DMS79 treated with DMSO at 0.1 percent for 48 hours (cell line): ENCODE results near the gene MIER2.
A peak's percentile ranks its signal among the peaks of the same experiment; 100 is the strongest.
"Not testable (repeated sequence)": the region's sequence is repeated elsewhere in the genome, so short reads cannot be mapped to it uniquely, and the experiment has no call there.

Experiments
- DNase-seq: peaks from one replicate; lab custom pipeline; 2025; lab: John Stamatoyannopoulos, UW

The MIER2 gene, protein sequence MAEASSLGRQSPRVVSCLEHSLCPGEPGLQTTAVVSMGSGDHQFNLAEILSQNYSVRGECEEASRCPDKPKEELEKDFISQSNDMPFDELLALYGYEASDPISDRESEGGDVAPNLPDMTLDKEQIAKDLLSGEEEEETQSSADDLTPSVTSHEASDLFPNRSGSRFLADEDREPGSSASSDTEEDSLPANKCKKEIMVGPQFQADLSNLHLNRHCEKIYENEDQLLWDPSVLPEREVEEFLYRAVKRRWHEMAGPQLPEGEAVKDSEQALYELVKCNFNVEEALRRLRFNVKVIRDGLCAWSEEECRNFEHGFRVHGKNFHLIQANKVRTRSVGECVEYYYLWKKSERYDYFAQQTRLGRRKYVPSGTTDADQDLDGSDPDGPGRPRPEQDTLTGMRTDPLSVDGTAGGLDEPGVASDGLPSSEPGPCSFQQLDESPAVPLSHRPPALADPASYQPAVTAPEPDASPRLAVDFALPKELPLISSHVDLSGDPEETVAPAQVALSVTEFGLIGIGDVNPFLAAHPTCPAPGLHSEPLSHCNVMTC

GRCh38 chr19:344625-345319 lies at the start of gene MIER2:
TSS of gene MIER2 (minus strand) at chr19:344796. CDS start at chr19:344782, 14 bp downstream.
- DNase-seq: peak; percentile 56

- not testable (repeated sequence) for DNase-seq
Measured at GRCh38 chr19:393560-393959, 49.0 kb upstream of the MIER2 start.

DNA sequence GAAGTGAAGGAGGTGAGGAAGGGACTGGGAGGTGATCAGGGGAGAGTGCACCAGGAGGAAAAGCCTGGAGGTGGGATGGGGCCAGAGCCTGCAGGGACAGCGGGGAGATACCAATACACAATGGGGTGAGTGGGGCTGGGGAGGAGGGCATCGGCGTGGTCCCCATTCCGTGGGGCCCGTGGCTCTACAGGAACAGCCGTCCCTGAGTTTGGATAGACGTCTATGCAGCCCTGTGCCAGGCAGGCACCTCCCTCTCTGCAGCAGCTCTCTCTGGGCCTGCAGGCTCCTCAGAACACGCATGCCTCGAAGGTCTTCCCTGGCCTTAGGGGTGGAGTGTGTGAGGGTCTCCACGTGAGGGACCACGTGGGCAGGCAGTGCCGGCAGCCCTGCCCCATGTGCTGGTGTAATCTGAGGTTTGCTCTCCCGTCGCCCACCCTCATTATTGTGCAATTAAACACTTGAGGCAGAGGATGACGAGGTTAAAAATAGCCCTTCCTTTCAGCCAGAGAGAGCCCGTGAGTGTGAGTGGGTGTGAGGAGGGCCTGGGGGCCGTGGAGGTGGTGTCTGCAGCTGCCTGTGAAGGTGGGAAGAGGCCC lies 47.9 kb upstream of the MIER2 start:
- DNase-seq: no peak

- DNase-seq: no peak
Measured at GRCh38 chr19:391726-392374, 47.3 kb upstream of the MIER2 start.

DNA sequence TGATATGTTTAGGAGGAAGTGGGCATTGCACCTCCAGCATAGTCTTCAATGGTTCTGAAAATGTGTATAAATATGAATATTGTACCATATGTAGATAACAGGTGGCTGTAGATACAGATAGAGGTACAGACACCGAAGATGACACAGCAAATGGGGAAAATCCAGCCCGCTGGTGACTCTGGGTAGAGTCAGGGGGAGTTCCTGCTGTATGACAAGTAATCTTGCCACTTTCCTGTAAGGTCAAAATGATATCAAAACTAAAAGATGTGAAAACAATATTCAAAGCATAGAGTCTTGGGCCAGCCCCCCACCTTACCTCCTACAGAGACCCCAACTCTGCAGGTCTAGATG lies 46.6 kb upstream of the MIER2 start:
- no peak for DNase-seq

- DNase-seq: no peak
Measured at GRCh38 chr19:390386-391206, 46.0 kb upstream of the MIER2 start.

DNA sequence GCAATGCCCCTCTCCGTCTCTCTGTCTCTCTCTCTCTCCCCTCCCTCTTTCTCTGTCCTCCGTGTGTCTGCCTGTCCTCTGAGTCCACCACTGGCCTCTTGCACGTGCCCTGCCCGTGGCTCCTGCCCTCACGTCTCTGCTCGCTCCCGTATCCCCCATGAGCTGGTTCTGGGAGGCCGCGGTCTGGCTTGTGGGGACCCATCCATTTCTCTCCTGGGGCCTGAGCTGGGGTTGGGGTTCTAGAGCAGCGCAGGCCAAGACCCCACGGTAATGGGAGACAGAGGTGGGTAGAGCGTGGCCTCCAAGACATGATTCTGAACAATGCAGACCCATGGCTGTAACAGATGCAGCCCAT lies 45.3 kb upstream of the MIER2 start:
- DNase-seq: no peak

DNA sequence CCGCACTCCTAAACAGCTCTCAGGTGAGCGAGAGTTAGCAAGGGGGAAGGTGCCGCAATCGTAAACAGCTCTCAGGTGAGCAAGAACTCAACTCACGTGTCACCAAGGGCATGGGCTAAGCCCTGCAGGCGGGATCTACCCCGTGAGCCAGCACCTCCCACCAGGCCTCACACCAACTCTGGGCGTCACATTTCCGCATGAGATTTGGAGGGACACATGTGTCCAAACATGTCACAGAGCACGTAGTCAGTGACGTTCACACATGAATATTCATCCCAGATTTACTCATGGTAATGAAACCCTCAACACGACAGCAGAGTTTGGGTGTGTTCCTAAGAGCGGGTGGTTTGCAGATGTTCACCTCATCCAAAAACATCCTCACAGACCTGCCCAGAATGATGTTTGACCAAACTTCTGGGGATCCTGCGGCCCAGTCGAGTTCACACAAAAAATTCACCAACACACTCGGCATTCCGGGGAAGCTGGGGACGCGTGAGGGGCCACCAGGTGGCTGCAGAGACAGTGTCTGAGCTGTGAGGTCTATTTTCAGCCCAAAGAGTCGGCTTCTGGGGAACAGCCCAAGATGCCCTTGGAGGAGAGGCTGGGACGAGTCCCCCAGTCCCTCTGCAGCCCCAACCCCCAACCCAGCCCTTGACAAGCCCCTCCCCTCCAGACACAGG lies 44.8 kb upstream of the MIER2 start:
- peak; percentile 61 for DNase-seq

DNA sequence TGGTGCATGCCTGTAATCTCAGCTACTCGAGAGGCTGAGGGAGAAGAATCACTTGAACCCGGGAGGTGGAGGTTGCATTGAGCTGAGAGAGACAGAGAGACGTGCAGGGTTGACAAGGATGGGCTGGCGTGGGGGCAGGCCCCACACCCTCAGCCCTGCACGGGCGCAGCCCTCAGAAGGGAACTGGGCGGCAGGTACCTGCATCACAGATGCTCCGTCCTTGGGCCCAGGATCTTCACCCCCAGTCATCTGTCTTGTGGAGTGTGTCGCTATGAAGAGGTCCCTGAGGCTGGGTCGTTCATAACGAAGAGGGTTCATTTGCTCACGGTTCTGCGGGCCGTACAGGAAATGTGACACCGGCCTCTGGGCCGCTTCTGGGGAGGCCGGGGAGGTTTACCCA lies 44.1 kb upstream of the MIER2 start:
- peak; percentile 61 for DNase-seq

GRCh38 chr19:387777-388176 lies 43.2 kb upstream of the MIER2 start:
- no peak for DNase-seq

- DNase-seq: not testable (repeated sequence)
Measured at GRCh38 chr19:386632-387301, 42.2 kb upstream of the MIER2 start.

- DNase-seq: not testable (repeated sequence)
Measured at GRCh38 chr19:386189-386588, 41.6 kb upstream of the MIER2 start.

GRCh38 chr19:384799-385169 lies 40.2 kb upstream of the MIER2 start:
- DNase-seq: no peak

DNA sequence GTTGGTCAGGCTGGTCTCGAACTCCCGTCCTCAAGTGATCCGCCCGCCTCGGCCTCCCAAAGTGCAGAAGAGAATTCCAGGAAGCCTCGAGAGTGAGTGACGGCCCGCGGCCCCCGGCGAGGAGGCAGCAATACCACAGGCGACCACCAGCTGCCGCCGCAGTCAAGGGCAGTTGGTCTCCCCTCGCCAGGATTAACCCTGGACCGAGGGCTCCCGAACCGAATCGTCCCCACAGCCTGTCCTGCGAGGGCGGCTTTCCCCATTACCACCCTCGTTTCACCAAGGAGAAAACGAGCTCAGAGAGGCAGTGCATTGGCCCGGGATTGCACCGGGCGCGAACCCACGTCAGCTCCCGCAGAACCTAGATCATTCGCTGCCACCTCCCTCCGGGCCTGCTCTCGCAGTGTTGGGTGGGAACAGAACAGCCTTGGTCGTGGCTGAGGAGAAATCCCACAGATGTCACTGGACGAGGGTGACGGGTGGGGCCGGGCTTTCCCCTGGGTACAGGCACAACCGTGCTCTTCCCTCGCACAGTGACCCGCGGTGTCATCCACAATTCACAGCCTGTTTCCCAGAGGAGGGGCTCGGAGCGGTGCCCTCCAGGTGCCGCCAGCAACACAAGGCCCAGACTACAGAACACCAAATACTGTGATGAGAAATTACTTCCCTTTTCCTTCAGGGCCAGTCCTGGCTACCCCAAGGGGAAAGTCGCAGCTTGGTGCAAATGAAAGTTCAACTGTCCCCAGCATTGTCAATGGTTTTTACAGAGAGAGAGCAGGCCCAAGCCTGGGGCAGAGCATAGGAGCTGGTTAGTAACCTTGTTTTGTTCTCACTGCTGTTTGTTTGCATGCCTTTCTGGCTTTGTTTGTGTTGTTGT lies 39.6 kb upstream of the MIER2 start:
- no peak for DNase-seq

- DNase-seq: no peak
Measured at GRCh38 chr19:383040-383439, 38.4 kb upstream of the MIER2 start.

DNA sequence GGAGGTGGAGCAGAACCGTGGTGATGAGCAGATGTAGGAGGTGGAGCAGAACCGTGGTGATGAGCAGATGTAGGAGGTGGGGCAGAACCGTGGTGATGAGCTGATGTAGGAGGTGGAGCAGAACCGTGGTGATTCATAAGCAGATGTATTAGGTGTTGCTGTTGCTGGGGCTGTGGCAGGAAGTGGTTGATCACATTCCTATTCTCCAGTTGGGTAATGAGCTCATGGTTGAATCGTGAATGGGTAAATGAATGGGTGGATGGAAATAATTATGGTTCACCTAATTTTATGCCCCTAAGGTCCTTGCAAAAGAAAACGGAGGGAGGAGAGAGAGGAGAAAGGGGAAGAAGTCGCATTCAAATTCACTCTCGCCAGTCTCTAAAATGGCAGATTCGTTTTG lies 38.0 kb upstream of the MIER2 start:
- peak; percentile 38 for DNase-seq

GRCh38 chr19:381901-382300 lies 37.3 kb upstream of the MIER2 start:
- not testable (repeated sequence) for DNase-seq

GRCh38 chr19:380618-381219 lies 36.1 kb upstream of the MIER2 start:
- DNase-seq: not testable (repeated sequence)

DNA sequence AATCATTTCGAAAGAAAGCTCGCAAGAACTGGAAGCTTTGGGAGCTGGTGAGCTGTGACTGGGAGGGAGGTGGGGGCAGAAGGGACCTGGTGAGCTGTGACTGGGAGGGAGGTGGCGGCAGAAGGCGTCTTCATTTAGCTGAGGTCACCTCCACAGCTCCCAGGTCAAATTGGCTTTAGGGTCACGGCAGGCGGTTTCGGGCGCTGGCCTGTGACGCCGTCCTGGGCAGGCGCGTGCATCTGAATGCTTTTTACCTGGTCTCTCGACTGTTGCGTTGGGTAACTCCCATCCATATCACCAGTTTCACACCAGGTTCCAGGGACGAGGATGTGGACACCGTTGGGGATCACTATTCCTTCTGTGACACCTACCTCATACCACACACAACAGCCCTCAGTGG lies 35.2 kb upstream of the MIER2 start:
- DNase-seq: no peak
